ENCODE data around the gene PKHD1. TPM values are rescaled to one million over a fixed set of nuclear protein-coding genes. Genes with fewer than 3 reads are reported as not detected.

PKHD1 gene
- total and polyA plus RNA-seq, 2 of the 8 experiments (the other 6 are each of a cell fraction or from before 2014, with no cell fraction given): 0.06 to 0.09 TPM

DNA sequence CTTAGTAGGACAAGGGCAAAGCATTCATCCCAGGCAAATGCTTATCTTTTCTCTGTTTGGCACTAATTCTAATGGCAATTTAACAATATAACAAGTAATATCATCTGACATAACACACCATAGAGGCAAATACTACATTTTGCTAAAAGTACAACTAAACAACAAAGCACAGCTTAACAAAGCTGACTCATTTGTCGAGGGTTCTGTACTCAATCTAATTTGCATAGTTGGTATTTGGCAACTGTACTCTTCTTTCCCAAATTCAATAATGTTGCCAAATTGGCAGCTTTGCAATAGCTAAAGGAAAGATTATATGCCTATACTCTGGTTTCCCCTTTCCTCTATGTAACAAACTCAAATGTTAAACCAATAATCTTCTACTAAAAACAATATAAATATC is 461.0 kb downstream of the PKHD1 start:
- no peak overlapping the region for H3K27ac ChIP-seq (ENCODE audit: low read depth, low read length)
- no peak overlapping the region for H3K9ac ChIP-seq (replicated peaks in 1 of 4; ENCODE audit: extremely low read depth in 1 of 4, low read depth in 3 of 4, low read length in 3 of 4)
- POLR2A ChIA-PET (ENCODE audit: partially characterized antibody): no interaction called here
- no peaks in the 10 kb centered on the region for H3K27me3 ChIP-seq (replicated peaks in 1 of 4; ENCODE audit: control insufficient read depth in 3 of 4, extremely low read depth in 1 of 4, insufficient read depth in 3 of 4, low read length in 3 of 4)
- H4K20me1 ChIP-seq (replicated peaks in 1 of 2; ENCODE audit: control insufficient read depth in 1 of 2, insufficient read depth in 2 of 2, low read length in 2 of 2): no peaks in the 10 kb centered on the region
- no peaks in the 10 kb centered on the region for H3K4me1 ChIP-seq (replicated peaks in 1 of 4; ENCODE audit: control insufficient read depth in 3 of 4, insufficient read depth in 4 of 4, low read length in 3 of 4)
- H3K4me3 ChIP-seq (ENCODE audit: extremely low read depth in 1 of 4, insufficient read depth in 2 of 4, low read depth in 3 of 4, low read length in 4 of 4): no peak overlapping the region
- H3K56ac ChIP-seq (replicated peaks; ENCODE audit: insufficient read length, low read depth, low read length): no peak overlapping the region
- FAIRE-seq (no peak), DNase-seq (ENCODE audit: low read depth in 1 of 2, low spot score in 2 of 2) (no peak)
- H2BK12ac ChIP-seq (ENCODE audit: low read depth, low read length): no peak overlapping the region
- H3K14ac ChIP-seq (ENCODE audit: insufficient read length): no peak overlapping the region
- TF ChIP-seq POU5F1 (IDR thresholded peaks at IDR 0.05; ENCODE audit: low read depth, low read length): no peak
- no peak for TF ChIP-seq RAD21 (IDR thresholded peaks at IDR 0.05 in 1 of 2, conservative IDR thresholded peaks at IDR 0.05 in 1 of 2; ENCODE audit: low read depth in 2 of 2, low read length in 2 of 2)
- TF ChIP-seq SAP30 (IDR thresholded peaks at IDR 0.05; ENCODE audit: insufficient read depth, insufficient replicate concordance, low read length): no peak
- TF ChIP-seq SP1 (IDR thresholded peaks at IDR 0.05; ENCODE audit: low read depth, low read length): no peak
- no peak for TF ChIP-seq RXRA (IDR thresholded peaks at IDR 0.05; ENCODE audit: insufficient read depth, low read depth, low read length)
- TF ChIP-seq CTBP2 (IDR thresholded peaks at IDR 0.05; ENCODE audit: borderline replicate concordance, insufficient read depth, insufficient read length, low read length): no peak
- TF ChIP-seq GABPA (IDR thresholded peaks at IDR 0.05; ENCODE audit: borderline replicate concordance, insufficient read depth, low read length): no peak
- no peak for TF ChIP-seq CEBPB (IDR thresholded peaks at IDR 0.05; ENCODE audit: low read depth, low read length)
- TF ChIP-seq, protein P1, sequence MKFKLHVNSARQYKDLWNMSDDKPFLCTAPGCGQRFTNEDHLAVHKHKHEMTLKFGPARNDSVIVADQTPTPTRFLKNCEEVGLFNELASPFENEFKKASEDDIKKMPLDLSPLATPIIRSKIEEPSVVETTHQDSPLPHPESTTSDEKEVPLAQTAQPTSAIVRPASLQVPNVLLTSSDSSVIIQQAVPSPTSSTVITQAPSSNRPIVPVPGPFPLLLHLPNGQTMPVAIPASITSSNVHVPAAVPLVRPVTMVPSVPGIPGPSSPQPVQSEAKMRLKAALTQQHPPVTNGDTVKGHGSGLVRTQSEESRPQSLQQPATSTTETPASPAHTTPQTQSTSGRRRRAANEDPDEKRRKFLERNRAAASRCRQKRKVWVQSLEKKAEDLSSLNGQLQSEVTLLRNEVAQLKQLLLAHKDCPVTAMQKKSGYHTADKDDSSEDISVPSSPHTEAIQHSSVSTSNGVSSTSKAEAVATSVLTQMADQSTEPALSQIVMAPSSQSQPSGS (IDR thresholded peaks at IDR 0.05; ENCODE audit: low read length): no peak
- no peak overlapping the region for H3K4me2 ChIP-seq (ENCODE audit: insufficient read depth in 1 of 2, low read depth in 2 of 2, low read length in 2 of 2)
- CTCF ChIA-PET (ENCODE audit: partially characterized antibody): interaction anchor here (0.9 to 2.1 kb wide), 4 partner anchors 8 to 308 kb away, joined by 3 to 6 read pairs (median 4); no protein-coding TSS in a partner anchor
- no peaks in the 10 kb centered on the region for H3K36me3 ChIP-seq (ENCODE audit: control insufficient read depth in 2 of 4, insufficient read depth in 4 of 4, low read length in 3 of 4)
- WGBS, 2 experiments (ENCODE audit: extremely low coverage in 1 of 2, insufficient coverage in 1 of 2, insufficient read length in 1 of 2, insufficient replicate concordance in 2 of 2, low coverage in 1 of 2, low lambda C conversion rate in 2 of 2, missing lambda C conversion rate in 1 of 2): 76% methylated on average over 1 of the region's 1 CpG; no CpG with 5 or more reads in 1 of the 2 experiments
- no peak overlapping the region for H3K4ac ChIP-seq (replicated peaks; ENCODE audit: insufficient read length, low read depth, low read length)
- no peak overlapping the region for H4K91ac ChIP-seq (replicated peaks; ENCODE audit: insufficient read length, low read length)
- H2BK15ac ChIP-seq (ENCODE audit: low read length): no peak overlapping the region
- no peaks in the 10 kb centered on the region for H3K79me2 ChIP-seq (ENCODE audit: control insufficient read depth in 1 of 2, insufficient read depth in 2 of 2, low read length in 2 of 2)
- H3K79me1 ChIP-seq (ENCODE audit: low read depth, low read length): no peaks in the 10 kb centered on the region
- H2AFZ ChIP-seq (ENCODE audit: low read length): no peak overlapping the region
- no peak overlapping the region for H4K8ac ChIP-seq (ENCODE audit: extremely low read depth, insufficient read depth, low read length)
- H2AK5ac ChIP-seq (ENCODE audit: low read depth, low read length): no peak overlapping the region
- H3K23ac ChIP-seq (ENCODE audit: insufficient read length): no peak overlapping the region
- H3K18ac ChIP-seq (ENCODE audit: extremely low read depth, low read length): no peak overlapping the region
- H3K23me2 ChIP-seq (ENCODE audit: low read depth, low read length): no peaks in the 10 kb centered on the region
- H3K9me3 ChIP-seq (ENCODE audit: insufficient read depth in 2 of 2, low read depth in 1 of 2, low read length in 1 of 2): no peaks in the 10 kb centered on the region
- no peak overlapping the region for H4K5ac ChIP-seq (ENCODE audit: insufficient read length, low read depth, low read length)
- no peak overlapping the region for H2BK20ac ChIP-seq (ENCODE audit: low read length)
- H2BK5ac ChIP-seq (ENCODE audit: low read depth, low read length): no peak overlapping the region
- H2BK120ac ChIP-seq (replicated peaks; ENCODE audit: low read depth, low read length): no peak overlapping the region

Measured in H1 (cell line).